ENCODE data around the gene RNF130.
"Not testable (repeated sequence)": the region's sequence is repeated elsewhere in the genome, so short reads cannot be mapped to it uniquely, and the experiment has no call there.

RNF130 gene

GRCh38 chr5:180013678-180014077, 57.9 kb downstream of the RNF130 start:
- DNase-seq: no peak

DNA sequence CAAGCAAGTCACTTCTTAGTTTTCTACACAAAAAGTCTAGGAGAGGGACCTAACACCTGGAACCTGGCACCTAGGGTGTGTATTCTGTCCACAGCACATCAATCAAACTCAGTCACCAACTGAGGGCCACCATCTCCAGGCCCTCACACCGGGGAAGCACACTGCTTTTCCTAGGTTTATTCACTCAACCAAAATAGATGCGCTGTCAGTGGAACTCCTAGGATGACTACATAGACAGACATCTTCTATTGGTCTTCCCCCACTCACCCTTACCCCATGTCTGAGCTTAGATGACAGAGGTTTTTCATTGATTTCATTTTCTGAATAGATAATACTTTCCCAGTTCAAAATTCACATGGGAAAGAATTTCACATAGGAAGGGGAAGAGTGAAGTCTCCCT, 59.2 kb downstream of the RNF130 start:
- DNase-seq: no peak

DNA sequence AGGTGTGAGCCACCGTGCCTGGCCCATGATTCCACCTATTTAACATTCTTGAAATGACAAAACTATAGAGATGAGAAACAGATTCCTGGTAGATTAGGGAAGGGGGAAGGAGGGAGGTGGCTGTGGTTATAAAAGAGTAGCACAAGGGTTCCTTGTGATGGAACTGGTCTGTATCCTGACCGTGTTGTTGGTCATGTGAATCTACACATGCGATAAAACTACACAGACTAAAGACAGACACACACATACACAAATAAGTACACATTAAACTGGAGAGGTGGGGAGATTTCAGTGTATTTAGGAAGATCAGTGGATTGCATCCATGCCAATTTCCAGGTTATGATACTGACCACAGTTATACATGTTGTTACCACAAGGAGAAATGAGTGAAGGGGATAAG, 60.9 kb downstream of the RNF130 start:
- DNase-seq: no peak

- DNase-seq: no peak
Observed at GRCh38 chr5:180009581-180009980, 62.0 kb downstream of the RNF130 start.

DNA sequence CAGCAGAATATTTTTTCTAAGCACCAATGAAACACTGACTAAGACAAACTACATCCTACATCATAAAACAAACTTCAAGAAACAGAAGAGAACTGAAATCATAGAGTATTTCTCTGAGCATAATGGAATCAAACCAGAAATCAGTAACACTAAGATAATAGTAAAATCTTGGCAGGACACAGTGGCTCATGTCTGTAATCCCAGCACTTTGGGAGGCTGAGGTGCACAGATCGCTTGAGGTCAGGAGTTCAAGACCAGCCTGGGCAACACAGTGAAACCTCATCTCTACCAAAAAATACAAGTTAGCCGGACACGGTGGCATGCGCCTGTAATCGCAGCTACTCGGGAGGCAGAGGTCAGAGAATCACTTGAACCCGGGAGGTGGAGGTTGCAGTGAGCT, 63.1 kb downstream of the RNF130 start:
- DNase-seq: no peak

DNA sequence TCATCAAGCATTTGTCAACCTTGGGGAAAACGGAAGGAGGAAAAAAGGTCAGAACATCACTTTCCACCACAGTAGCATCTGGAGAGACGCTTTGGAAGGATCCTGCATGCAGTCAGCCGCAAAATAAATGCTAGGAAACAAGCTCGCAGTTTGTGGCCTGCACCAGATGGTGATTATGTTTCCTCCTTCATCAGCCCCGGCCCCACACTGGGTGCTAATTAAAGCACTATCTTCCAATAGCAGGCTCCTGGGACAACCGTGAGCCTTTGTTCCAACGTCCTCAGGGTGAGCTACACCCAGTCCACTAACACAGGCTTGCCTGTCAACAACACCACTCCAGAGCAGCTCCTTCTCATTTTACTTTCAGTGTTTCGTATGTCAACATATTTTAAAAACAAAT, 64.0 kb downstream of the RNF130 start:
- DNase-seq: no peak

DNA sequence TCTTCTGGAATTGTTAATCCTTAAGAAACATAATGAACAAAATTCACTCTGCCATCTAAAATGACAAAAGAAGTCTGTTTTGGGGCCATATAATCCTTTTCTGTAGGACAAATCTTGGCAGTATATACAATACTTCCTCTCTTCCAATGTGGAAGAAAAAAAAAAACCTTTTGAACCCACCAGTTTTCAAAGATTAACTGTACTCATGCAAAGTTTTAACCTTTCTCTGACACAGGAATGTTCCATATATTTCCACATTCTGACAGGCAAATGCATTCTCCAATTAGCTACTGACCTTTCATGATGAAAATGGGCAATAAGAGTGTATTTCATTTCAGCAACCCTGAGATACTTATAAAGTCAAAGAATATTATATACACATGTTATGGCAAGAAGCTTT, 65.4 kb downstream of the RNF130 start:
- no peak for DNase-seq

DNA sequence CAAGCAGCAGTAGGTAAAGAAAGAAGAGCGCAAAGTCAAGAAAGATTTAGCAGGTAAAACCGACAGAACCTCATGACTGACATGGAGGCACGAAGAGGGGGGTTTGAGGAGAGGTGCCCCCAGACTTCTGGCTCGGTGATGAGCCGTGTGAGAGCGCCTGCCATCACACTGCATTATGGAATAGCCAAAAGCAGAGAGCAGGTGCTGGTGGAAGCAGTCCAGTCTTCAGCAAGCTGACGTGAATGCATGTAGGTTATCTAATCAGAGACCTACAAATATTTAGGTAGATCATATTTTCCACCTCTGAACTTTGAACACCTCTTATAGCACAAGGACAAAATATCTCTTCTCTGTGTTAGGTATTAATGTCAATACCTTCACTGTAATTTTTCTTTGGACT, 68.4 kb downstream of the RNF130 start:
- DNase-seq: no peak

GRCh38 chr5:180001742-180002141, 69.8 kb downstream of the RNF130 start:
- DNase-seq: no peak

GRCh38 chr5:180001136-180001535, 70.4 kb downstream of the RNF130 start:
- no peak for DNase-seq

DNA sequence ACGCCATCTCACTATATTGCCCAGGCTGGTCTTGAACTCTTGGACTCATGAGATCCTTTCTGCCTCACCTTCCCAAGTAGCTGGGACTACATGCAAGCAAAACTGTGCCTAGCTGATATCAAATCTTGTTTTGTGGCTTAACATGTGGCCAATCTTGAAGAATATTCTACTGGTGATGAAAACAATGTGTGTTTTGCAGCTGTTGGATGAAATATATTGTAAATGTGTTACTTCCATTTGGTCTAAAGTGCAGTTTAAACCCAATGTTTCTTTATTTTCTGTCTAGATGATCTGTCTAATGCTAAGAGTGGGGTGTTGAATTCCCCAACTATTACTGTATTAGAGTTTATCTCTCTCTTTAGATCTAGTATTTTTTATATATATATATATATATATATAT, 73.1 kb downstream of the RNF130 start:
- no peak for DNase-seq

GRCh38 chr5:179994583-179995323, 76.8 kb downstream of the RNF130 start:
- DNase-seq: no peak

DNA sequence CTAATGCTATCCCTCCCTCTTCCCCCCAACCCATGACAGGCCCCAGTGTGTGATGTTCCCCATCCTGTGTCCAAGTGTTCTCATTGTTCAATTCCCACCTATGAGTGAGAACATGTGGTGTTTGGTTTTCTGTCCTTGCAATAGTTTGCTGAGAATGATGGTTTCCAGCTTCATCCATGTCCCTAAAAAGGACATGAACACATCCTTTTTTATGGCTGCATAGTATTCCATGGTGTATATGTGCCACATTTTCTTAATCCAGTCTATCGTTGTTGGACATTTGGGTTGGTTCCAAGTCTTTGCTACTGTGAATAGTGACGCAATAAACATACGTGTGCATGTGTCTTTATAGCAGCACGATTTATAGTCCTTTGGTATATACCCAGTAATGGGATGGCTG, 78.7 kb downstream of the RNF130 start:
- not testable (repeated sequence) for DNase-seq

DNA sequence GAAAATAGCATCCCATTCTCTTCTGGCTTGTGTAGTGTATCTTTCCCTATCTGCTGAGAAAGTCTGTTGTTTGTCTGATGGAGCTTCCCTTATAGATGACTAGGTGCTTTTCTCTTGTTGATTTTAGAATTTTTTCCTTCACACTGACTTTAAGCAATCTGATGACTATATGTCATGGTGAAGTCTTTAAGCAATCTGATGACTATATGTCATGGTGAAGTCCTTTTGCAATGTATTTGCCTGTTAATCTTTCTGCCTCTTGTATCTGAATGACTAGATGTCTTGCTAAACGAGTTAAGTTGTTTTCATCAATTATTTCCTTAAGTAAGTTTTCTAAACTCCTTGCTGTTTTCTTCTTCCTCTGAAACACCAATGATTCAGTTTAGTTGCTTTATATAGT, 80.5 kb downstream of the RNF130 start:
- no peak for DNase-seq

- not testable (repeated sequence) for DNase-seq
Observed at GRCh38 chr5:179990525-179990924, 81.0 kb downstream of the RNF130 start.

GRCh38 chr5:179986328-179986727, 85.2 kb downstream of the RNF130 start:
- DNase-seq: no peak

- no peak for DNase-seq
Observed at GRCh38 chr5:179981636-179982035, 89.9 kb downstream of the RNF130 start.

GRCh38 chr5:179980767-179981166, 90.8 kb downstream of the RNF130 start:
- no peak for DNase-seq

- DNase-seq: no peak
Observed at GRCh38 chr5:179978792-179979191, 92.8 kb downstream of the RNF130 start.

GRCh38 chr5:179975713-179976134, 95.8 kb downstream of the RNF130 start:
- DNase-seq: no peak

GRCh38 chr5:179974946-179975712, 96.4 kb downstream of the RNF130 start:
- DNase-seq: peak; percentile 30

DNA sequence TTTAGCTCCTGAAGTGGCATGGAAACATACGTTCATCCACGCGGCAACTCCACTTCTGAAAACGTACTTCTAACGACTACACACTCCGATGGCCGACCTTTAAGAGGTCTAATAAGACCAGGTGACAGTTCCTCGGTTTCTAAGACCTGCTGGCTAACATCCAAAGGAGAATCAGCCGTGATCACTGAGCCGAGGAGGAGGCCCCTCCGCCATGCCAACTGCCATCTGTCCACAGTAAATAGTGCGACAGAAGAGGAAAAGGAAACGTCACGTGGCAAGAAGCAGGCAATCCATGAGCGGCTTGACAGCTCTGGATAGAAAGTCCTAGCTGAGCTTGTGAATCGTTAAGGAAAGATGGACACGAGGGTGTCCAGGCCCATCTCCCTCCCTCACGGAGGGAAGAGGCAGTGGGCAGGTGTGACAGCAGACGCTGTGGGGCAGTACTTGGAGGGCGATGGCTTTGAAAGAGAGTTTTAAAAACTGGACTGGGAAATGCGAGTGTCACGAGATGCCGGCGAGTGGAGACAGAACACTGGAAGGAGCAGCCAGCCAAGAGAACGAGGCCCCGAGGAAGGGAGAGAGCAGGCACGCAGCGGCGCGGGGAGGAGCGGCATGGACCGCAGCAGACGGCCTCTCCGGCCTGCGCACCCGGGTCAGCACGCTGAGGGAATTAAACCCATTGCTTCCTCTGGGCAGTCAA, 97.2 kb downstream of the RNF130 start:
- no peak for DNase-seq

- DNase-seq: no peak
Observed at GRCh38 chr5:179973391-179973790, 98.2 kb downstream of the RNF130 start.

DNA sequence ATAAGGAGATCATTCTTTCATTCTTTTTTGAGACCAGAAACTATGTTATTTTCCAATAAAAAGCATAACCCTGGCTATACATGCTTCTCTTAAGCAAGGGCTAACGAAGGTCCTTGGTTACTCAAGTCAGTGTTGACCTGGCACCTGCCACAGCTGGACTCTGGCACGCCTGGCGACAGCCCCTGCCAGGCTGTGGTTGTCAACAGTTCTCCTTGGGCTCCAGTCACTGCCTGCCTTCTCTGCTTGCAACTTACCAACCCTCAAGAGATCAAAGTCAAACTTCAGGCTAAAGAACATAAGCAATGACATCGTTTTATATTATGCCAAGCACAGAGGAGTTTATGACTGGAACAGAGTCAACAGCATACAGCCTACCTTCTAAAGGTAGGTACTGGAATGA, 102.4 kb downstream of the RNF130 start:
- no peak for DNase-seq

All from activated T-cell treated with anti-CD3 and anti-CD28 coated beads, Interleukin-2, amount 50 U/mL, for 1 hour (primary cell).